ENCODE data around the gene EYS. TPM values are rescaled to one million over a fixed set of nuclear protein-coding genes. Genes with fewer than 3 reads are reported as not detected.

EYS gene
- total and polyA plus RNA-seq, 7 donors: 0.07 to 0.46 TPM; not detected in 5

DNA sequence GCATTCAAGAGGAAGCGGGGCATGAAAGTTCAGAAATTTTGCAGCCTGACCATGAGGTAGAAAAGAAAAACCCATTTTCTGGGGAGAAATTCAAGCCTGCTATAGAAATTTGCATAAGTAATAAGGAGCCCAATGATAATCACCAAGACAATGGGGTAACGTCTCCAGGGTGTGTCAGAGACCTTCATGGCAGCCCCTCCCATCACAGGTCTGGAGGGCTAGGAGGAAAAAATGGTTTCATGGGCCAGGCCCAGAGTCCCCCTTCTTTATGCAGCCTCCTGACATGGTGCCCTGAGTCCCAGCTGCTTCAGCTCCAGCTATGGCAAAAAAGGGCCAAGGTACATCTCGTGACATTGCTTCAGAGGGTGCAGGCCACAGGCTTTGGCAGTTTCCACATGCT lies 618.5 kb downstream of the EYS start:
- DNase-seq: no peak
- 68 to 92% methylated on average over 3 of the region's 3 CpGs for WGBS, 2 donors
- intact Hi-C loops (cut with DNase I): no loop called here
- Histone ChIP-seq H3K4me3 (no peak overlapping the region), H3K36me3 (no peaks in the 10 kb centered on the region), H3K27me3 (no peaks in the 10 kb centered on the region), H3K9me3 (peaks cover 0 to 7% (median 0%) of the 10 kb centered on the region in 4 donors), H3K4me1 (no peaks in the 10 kb centered on the region), H3K27ac (no peak overlapping the region)
- TF ChIP-seq POLR2AphosphoS5 (IDR thresholded peaks at IDR 0.05) (no peak), EP300 (IDR thresholded peaks at IDR 0.05) (no peak), POLR2A (IDR thresholded peaks at IDR 0.05) (no peak)
- TF ChIP-seq, protein P1, sequence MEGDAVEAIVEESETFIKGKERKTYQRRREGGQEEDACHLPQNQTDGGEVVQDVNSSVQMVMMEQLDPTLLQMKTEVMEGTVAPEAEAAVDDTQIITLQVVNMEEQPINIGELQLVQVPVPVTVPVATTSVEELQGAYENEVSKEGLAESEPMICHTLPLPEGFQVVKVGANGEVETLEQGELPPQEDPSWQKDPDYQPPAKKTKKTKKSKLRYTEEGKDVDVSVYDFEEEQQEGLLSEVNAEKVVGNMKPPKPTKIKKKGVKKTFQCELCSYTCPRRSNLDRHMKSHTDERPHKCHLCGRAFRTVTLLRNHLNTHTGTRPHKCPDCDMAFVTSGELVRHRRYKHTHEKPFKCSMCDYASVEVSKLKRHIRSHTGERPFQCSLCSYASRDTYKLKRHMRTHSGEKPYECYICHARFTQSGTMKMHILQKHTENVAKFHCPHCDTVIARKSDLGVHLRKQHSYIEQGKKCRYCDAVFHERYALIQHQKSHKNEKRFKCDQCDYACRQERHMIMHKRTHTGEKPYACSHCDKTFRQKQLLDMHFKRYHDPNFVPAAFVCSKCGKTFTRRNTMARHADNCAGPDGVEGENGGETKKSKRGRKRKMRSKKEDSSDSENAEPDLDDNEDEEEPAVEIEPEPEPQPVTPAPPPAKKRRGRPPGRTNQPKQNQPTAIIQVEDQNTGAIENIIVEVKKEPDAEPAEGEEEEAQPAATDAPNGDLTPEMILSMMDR (IDR thresholded peaks at IDR 0.05): no peak

DNA sequence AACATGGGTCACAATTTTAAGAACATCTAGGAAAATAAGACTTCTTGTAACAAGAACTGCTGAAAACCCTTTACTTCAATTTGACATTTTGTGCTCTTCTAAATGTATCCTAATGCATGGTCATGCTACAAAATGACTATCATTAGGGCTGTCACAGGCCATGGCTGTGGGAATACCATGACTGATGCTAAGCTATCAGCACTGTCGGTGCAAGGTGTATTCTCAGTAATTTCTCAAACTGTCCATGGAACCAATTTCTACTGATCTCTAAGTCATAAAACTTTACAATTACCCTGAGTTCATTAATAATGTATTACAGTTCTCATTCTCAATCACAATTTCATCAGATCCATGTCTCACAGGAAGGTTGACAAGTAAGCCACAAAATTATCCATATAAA lies 625.3 kb downstream of the EYS start:
- H3K9me3 ChIP-seq: no peaks in the 10 kb centered on the region
- 85 to 95% methylated on average over 1 of the region's 1 CpG for WGBS, 2 donors
- intact Hi-C loops (cut with DNase I): no loop called here

DNA sequence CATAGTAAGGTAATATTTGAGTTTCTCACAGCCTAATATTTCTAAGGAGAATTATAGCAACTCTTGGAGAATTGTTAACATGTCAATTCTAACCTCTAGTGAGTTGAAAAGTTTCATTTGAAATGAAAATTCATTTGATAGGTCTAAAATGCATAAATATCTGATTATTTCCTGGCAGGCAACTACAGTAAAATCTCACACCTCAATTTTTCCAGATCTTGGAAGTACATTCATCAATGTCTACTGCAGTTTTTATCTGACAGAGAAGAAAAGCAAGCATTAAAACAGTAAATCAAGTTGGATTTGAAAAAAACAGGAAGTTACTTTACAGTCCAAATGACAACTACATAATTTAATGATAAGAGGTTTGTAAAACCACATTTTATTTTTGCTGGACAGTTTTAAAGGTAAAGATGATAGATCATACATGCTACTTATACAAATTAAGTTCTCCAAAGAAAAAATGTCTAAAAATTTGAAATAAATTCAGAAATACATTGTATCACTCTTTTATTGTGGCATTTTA lies 631.3 kb downstream of the EYS start:
- H3K36me3 ChIP-seq: no peaks in the 10 kb centered on the region
- no peak for TF ChIP-seq POLR2AphosphoS5 (IDR thresholded peaks at IDR 0.05)
- H3K27me3 ChIP-seq: no peaks in the 10 kb centered on the region
- H3K4me3 ChIP-seq: no peak overlapping the region
- H3K9me3 ChIP-seq: no peaks in the 10 kb centered on the region
- DNase-seq: no peak
- intact Hi-C loops (cut with DNase I): no loop called here
- H3K27ac ChIP-seq: no peak overlapping the region
- no peaks in the 10 kb centered on the region for H3K4me1 ChIP-seq

More for the DNA sequence above, 625.3 kb downstream of the EYS start:
- no peaks in the 10 kb centered on the region for H3K36me3 ChIP-seq
- DNase-seq: no peak
- no peaks in the 10 kb centered on the region for H3K4me1 ChIP-seq
- no peaks in the 10 kb centered on the region for H3K27me3 ChIP-seq
- TF ChIP-seq, protein P1 (IDR thresholded peaks at IDR 0.05): no peak
- TF ChIP-seq POLR2AphosphoS5 (IDR thresholded peaks at IDR 0.05) (no peak), EP300 (IDR thresholded peaks at IDR 0.05) (no peak), POLR2A (IDR thresholded peaks at IDR 0.05) (no peak)
- no peak overlapping the region for H3K4me3 ChIP-seq
- H3K27ac ChIP-seq: no peak overlapping the region

DNA sequence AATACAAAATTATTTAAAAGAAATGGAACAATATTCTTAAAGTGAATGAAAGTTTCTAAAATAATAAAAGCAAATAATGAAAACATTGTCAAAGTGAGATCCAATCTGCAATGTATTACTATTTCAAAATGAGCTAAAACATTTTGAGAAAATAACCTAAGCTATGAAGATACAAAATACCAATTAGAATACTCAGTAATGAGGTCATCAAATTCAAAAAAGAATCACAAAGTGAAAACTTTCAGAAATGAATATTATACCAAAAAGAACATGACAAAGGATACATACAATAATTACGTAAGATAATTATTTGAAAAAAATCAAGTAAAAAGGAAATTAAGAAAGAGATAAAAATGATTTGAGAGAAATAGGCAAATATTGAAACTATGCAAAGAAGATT lies 634.5 kb downstream of the EYS start:
- 95 to 98% methylated on average over 1 of the region's 1 CpG for WGBS, 2 donors
- intact Hi-C loops (cut with DNase I): no loop called here

DNA sequence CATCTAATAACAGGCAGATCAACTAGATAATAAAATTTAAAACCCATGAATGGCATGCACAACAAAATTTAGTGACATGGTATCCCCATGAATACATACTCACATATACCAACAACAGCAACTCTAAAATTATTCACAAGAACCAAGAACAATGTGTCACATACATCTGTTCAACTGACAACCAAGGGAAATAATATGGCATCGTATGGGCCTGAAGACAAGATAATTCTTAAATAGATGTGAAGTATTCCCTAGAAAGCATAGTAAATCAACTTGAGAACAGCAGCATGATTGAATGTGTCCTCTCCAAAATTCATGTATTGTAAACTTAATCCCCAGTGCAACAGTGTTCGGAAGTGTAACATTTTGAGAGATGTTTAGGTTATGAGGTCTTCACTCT lies 635.5 kb downstream of the EYS start:
- Histone ChIP-seq H3K9me3 (no peaks in the 10 kb centered on the region), H3K36me3 (no peaks in the 10 kb centered on the region), H3K4me1 (no peaks in the 10 kb centered on the region), H3K27ac (no peak overlapping the region), H3K27me3 (no peaks in the 10 kb centered on the region), H3K4me3 (no peak overlapping the region)
- intact Hi-C loops (cut with DNase I): no loop called here
- WGBS, 2 donors: 81 to 89% methylated on average over 2 of the region's 2 CpGs
- TF ChIP-seq POLR2AphosphoS5 (IDR thresholded peaks at IDR 0.05) (no peak), EP300 (IDR thresholded peaks at IDR 0.05) (no peak), POLR2A (IDR thresholded peaks at IDR 0.05) (no peak)
- TF ChIP-seq, protein P1 (IDR thresholded peaks at IDR 0.05): no peak
- no peak for DNase-seq

More for the DNA sequence above, 634.5 kb downstream of the EYS start:
- Histone ChIP-seq H3K4me3 (no peak overlapping the region), H3K36me3 (no peaks in the 10 kb centered on the region), H3K27ac (no peak overlapping the region), H3K9me3 (no peaks in the 10 kb centered on the region), H3K27me3 (no peaks in the 10 kb centered on the region), H3K4me1 (no peaks in the 10 kb centered on the region)
- TF ChIP-seq POLR2A (IDR thresholded peaks at IDR 0.05) (no peak), POLR2AphosphoS5 (IDR thresholded peaks at IDR 0.05) (no peak), EP300 (IDR thresholded peaks at IDR 0.05) (no peak)
- TF ChIP-seq, protein P1 (IDR thresholded peaks at IDR 0.05): no peak
- no peak for DNase-seq
